ENCODE data around the gene DLX6.

- TF ChIP-seq CTCF (IDR thresholded peaks at IDR 0.05): no peak
- no peak for TF ChIP-seq POLR2A (IDR thresholded peaks at IDR 0.05)
- no peak for TF ChIP-seq POLR2AphosphoS5 (IDR thresholded peaks at IDR 0.05)
Measured at GRCh38 chr7:97018791-97019531, 13.6 kb downstream of the DLX6 start.
